Activated naive CD8-positive, alpha-beta T cell treated with anti-CD3 and anti-CD28 coated beads, Interleukin-2, amount 50 U/mL, for 16 hours (primary cell): ENCODE measurements around the gene AGBL1.

ENCODE experiments used
- DNase-seq: peaks from one replicate; pipeline ENCODE4 v3.0.0-alpha.2; 2020; ENCODE audit warnings: low read depth, low spot score

Gene AGBL1

DNA sequence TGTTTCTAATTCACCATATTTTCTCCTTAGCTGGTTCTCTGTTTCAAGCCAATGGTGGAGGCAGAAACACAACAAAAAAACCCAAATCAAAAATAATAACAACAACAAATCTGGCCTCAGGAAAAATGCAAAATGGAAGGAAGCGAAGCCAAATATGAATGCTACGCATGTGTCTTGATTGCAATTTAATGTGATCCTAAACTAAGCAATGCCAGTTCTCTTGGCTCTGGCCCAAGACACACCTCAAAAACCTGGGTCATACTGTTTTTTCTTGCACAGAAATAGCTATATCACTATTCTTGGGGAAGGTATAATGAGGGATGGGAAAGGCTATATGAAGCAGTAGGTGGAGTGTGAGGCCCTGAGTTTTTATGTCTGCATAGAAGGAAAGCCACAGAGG, 724.7 kb downstream of the AGBL1 start:
- DNase-seq = no peak

GRCh38 chr15:86810329-86810728, 730.7 kb downstream of the AGBL1 start:
- DNase-seq = no peak

DNA sequence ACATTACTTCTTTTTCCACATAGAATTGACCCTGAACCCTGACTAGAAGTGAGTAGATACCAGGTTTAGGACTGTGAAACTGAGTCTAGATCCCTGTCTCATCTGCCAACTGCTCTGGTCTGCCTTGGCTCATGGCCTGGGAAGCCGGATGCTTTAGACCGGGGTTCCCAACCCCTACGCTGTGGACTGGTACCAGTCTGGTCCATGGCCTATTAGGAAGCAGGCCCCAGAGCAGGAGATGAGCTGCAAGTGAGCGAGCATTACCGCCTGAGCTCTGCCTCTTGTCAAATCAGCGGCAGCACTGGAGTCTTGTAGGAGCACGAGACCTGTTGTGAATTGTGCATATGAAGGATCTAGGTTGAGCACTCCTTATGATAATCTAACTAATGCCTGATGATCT, 734.2 kb downstream of the AGBL1 start:
- DNase-seq = no peak

GRCh38 chr15:86829245-86829644, 749.6 kb downstream of the AGBL1 start:
- no peak for DNase-seq

DNA sequence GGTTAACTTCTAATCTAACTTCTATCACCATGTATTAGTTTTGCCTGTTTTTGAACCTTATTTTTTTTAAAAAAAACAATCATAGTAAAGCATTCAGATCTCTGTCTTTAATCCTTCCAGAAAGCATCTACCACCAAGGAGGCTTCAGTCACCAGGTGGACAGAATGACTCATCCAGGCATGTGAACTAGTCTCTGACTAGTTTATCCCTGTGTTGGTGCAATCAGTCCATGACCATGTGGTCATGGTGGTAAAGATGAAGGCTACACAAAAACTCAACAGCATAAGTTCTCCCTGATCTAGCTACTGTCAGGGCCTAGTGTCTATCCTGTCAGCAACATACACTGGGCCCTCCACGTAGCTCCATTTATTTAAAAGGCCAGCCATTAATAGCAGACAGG, 750.6 kb downstream of the AGBL1 start:
- no peak for DNase-seq

DNA sequence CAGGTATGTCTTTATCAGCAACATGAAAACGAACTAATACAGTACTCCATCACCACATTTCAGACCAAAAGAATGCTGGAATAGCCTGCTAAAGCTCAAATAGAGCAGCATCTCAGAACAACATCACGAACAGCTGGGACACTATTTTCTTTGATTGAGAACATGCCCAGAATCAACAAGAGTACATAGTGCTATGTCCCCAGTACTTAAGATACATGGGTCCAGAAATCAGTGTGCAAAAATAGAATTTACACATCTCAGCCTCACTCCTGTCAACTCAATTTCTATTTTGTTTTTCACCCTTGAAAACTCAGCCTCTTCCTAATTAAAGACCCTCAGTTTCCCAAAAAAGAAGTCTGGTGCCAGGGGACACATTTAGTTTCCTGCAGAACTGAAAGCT, 753.9 kb downstream of the AGBL1 start:
- DNase-seq = no peak

DNA sequence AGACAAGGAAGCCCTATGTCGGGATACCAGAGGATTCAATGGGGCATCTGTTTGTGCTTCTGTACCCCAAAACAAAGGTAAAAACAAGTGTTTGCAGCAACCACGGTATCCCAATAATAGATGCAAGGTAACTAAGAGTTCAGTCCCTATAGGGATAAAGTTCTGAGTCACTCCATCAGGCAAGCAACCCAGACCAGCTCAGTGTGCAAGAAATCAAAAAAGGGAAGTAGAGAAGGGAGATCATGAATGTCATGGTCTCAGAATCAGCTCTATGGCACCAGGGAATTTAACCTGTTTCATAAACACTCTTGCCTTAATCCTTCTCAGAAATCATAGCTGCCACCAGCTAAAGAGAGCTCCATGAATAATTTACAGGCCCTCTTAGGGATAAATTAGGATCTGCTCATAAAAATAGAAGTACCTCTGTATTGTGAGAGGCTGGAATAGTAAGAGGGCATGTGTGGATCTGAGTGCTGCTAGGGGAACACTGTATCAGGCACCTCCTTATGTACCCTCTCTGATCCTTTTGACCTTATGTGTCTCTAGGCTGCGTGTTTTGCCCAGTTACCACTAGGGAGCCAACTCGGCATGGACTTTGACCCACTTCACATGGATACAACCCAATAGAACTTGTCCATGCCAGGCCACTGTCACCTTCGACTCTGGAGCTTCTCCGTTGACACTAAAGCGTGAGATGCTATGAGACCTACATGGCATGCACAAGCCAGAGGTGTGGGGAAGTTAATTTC, 754.6 kb downstream of the AGBL1 start:
- DNase-seq = no peak

GRCh38 chr15:86837294-86838061, 757.8 kb downstream of the AGBL1 start:
- no peak for DNase-seq

DNA sequence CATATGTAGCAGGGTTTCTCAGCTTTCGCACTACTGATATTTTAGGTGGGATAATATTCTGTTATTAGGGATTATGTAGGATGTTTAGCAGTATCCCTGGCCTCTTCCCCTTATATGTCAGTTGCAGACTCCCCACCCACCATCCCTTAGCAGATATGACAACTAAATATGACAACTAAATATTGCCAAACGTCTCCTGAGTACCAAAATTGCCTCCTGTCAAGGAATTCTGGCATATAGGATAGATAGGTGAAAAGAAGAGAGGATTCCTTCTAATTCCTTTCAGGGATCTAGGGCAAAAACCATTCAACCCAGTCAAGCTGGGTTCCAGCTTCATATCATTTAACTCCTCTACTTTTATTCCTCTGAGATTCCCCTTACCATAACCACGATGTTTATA, 759.8 kb downstream of the AGBL1 start:
- no peak for DNase-seq

DNA sequence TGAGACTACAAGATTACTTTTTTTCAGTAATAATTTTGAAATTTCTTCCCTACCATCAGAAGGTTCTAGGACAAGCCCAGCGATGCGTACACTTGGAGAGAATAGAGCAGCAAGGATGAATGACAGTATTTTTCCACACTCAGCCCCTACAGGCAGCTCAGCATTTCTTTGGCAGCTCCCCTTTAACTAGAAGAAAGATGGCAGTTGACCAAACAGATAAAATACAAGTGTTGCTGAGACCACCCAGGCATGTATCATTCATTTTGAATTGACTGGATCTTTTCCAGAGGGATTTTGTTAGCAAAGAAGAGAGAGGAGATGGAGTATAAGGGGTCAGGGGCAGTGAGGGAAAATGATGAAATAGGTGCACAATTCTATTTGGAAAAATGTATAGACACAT, 761.3 kb downstream of the AGBL1 start:
- no peak for DNase-seq

GRCh38 chr15:86842199-86842598, 762.5 kb downstream of the AGBL1 start:
- no peak for DNase-seq

DNA sequence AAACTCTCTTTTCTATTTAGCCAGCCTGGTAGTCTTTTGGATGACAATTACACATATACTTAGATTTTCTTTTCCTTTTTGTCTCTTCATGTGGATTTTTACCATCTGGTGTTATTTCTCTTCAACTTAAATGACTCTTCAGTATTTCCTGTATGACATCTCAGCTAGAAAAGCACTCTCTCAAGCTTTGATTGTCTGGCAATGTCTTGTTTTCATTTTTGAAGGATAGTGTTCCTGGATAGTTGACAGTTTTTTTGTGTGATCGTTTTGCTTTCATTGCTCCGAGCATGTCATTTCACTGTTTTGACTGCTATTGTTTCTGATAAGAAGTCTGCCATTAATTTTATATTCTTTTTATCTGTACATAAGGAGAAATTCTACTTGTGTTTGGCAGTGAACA, 766.4 kb downstream of the AGBL1 start:
- DNase-seq = no peak

GRCh38 chr15:86849136-86849535, 769.5 kb downstream of the AGBL1 start:
- DNase-seq = no peak

DNA sequence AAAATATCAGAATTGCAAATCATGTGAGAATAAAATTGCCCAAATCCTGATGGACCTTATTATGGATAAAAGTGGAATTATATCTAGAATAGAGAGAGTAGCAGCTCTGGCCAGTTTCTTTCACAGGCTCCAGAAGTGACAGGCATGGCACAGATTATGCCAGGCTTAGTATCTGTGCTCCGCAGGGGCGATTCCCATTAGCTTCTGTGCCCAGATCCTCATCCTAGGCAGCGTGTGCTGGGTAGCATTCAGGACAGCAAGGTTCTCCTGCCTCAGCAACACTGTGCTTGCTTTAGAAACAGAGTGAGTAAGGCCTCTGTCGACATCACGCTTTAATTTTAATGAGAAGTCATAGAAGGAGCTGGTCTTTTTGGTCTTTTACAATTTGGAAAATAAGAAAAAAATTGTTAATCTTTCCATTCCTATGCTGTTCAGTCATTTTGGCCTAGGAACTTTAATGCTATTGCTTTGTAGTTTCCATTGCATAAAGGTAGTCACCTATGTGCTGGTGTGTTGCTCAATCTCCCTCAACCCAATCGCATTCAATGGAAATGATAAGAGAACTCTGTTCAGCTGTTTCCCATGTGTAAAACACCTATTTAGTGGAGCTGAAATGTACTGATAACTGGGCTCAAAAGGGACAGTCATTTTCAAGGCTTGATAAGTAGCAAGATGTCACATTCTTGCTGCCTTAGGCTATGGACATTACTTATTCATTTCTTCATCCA, 770.1 kb downstream of the AGBL1 start:
- no peak for DNase-seq

DNA sequence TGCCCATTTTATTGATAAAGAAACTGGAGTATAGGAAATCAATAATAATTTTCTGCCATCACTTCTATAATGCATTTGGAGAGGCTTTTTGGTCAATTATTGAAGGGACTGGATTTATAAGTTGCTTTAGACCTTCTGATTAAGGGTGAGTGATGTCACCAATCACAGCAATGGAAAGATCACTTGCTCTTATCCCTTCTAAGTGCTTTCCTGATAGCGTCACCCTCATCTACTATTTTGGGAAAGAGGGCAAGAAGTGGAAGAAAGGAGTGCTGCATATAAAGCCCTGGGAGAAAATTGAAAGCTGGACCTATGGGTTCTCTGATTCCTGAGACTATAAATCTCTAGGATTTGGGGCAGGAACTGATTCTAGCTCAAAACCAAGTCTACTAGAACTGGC, 771.3 kb downstream of the AGBL1 start:
- DNase-seq = no peak

DNA sequence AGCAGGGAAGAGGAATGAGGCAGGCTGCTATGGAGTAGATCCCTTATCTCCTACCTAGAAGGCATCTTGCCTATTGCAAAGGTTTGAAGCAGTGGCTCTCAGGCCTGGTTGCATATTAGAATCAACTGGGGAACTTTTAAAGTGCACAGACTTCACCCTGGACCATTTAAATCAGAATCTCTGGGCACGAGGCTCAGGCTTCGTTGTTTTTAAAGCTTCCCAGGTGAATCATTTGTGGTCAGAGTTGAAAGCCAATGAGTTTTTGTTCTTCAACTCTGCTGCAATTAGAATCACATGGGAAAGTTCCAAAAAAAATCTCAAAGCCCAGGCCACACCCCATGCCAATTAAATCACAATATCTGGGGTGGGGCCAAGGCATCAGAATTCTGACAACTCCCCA, 773.1 kb downstream of the AGBL1 start:
- no peak for DNase-seq

- DNase-seq = no peak
These were observed 774.5 kb downstream of the AGBL1 start for GRCh38 chr15:86854176-86854575.

GRCh38 chr15:86855307-86856291, 775.9 kb downstream of the AGBL1 start:
- no peak for DNase-seq

GRCh38 chr15:86857701-86858100, 778.0 kb downstream of the AGBL1 start:
- no peak for DNase-seq

GRCh38 chr15:86863226-86863915, 783.7 kb downstream of the AGBL1 start:
- no peak for DNase-seq

GRCh38 chr15:86865920-86866319, 786.2 kb downstream of the AGBL1 start:
- DNase-seq = no peak
